Femur (tissue), 1 donor: ENCODE results near the gene CHST1.

ENCODE experiments used
- DNase-seq: peaks from one replicate; pipeline ENCODE4 v3.0.0-alpha.2; 2017

CHST1 gene

DNA sequence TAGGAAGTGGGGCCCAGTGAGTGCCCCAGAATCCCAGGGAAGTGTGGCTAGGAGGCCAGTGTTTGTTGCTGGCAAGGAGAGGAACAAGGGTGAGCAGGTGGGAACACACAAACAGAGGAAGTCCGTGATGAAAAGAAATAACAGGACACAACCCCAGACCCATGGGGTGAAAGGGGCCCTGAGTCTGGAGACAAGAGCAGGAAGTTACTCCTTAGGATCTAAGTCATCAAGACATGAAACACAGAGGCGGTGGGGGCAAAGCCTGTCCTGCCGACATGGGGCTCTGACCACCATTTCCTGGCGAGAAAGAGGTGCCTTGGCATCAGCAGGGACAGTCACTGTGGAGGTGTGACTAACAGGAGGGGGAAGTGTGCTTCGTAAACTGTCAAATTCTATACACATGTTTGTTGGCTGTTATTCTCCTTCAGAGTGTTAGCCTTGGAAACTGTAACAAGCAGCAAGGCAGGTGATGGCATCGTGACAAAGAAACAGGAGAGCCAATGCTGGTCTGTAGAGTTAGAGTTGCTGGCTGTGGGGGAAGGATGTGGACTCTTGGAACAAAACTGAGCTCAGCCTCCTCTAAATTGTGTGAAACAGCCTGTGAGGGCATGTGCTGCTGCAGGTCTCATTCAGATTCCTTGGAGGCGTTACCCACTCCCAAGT, 21.7 kb downstream of the CHST1 start:
- no peak for DNase-seq

DNA sequence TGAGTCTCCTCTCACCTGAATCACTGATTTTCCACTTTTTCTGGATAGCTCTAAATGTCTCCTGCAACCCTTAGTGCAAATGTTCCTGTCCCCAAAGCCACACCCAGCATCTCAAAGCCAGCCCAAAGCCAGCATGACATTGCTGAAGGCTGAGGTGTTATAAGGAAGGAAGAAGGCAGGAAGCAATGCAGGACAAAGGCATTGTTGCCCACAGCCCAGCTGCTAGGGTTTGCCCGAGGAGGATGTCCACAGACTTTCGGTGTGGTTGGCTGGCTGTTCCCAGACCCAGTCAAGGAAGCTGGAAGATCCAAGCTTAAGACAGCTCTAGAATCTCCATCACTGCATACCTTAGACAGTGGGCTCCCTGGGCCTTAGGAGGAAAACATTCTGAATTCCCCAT, 23.5 kb downstream of the CHST1 start:
- DNase-seq, result no peak

DNA sequence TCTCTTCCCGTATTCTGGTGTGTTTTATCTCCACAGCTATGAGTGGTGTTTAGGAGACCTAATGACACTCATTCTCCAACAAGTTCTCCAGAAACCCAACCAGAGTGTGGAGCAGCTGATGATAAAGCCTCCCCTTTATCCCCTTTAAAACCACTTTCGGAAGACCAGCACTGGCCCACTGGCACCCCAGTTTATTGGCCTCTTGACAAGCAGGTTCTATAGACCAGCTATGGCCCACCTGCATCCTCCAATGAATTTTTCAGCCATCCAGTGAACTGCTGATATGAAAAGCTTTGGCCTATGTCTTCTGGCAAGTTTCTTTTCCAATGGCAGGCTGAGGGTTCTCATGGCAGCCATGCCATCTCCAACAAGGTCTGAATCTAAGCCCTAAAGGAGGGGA, 27.4 kb downstream of the CHST1 start:
- DNase-seq, result no peak

DNA sequence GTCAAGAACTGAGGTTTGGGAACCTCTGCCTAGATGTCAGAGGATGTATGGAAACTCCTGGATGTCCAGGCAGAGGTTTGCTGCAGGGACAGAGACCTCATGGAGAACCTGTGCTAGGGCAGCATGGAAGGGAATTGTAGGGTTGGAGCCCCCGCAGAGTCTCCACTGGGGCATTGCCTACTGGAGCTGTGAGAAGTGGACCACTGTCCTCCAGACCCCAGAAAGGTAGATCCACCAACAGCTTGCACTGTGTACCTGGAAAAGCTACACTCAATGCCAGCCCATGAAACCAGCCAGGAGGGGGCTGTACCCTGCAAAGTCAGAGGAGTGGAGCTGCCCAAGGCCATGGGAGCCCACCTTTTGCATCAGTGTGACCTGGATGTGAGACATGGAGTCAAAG, 29.5 kb downstream of the CHST1 start:
- no peak for DNase-seq

DNA sequence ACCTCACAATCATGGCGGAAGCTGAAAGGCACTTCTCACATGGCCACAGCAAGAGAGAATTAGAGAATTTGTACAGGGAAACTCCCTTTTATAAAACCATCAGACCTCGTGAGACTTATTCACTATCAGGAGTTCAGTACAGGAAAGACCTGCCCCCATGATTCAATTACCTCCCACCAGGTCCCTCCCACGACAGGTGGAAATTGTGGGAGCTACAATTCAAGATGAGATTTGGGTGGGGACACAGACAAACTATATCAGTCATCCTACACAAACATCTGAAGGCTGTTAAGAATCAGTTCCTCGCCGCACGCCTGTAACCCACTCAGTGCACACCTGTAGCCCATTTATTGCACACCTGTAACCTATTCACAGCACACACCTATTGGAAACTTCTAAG, 39.8 kb downstream of the CHST1 start:
- DNase-seq, result no peak

DNA sequence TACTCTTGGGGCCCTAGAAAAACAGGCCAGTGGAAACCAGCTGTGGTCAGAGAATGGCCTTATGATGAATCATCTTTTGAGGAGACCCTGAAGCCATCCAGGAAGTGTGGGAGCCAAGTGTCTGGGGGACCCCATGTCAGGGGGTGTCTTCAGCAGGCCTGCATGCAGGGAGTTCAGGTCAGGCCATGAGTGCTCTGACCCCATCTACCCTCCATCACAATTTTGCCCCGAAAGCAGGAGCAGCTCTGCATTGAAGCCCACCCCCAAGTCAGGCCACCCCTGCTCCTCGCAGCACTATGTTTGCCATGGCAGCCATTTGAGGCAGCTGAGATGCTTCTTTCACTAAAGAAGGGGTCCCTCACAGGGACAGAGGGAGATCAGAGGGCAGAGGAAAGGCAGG, 41.3 kb downstream of the CHST1 start:
- DNase-seq, result no peak

DNA sequence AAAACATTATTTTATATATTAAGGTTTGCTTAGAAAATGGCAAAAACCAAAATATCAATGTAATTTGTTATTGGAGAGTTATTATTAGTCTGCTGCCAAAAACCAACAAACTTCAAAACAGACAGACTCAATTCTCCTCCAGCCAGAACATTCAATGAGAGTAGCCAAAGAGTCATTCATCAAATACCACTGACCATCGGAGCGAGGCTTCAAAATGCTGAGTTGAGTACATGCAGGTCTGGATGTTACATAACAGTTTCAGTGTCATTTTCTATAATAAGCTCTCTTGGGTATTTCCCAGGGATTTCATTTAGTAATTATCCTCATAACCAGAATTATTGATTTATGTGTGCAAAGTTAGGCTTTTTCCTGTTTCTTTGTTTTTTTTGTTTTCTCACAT, 42.6 kb downstream of the CHST1 start:
- DNase-seq, result no peak

DNA sequence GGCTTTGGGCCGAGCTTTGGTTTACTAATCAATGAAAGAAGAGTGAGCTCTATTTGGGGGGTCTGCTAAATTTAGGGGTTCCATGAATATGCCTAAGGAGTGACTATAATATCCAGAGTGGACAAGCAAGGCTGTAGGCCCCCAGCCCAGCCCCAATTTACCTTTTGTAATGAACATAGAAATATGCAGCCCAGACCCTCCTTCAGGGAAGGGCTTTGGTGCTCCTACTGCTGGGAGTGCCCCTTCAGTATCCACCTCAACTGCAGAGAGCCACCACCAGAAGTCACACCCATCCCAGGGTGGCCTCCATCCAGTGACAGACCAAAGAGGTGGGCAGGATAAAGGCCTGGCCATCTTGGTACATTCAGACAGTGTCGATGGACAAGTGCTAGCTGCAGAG, 43.1 kb downstream of the CHST1 start:
- no peak for DNase-seq

DNA sequence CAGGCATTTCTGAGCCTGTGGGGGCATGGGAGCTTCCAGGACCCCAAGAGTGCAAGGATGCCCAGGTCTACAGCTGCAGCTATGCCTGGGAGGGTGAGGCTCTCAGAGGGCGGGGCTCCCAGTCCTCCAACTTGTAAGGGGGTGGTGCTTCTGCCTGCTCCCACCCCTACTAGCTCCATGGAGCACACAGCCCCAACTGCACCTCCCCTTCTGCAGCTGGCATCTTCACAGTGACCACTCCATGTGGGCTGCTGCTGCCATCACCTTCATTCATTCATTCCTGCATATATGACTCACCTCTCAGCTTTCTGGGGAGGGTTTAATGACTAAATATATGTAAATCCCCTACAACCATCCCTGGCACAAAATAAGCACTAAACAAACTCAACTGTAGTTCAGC, 43.8 kb downstream of the CHST1 start:
- DNase-seq, result no peak

DNA sequence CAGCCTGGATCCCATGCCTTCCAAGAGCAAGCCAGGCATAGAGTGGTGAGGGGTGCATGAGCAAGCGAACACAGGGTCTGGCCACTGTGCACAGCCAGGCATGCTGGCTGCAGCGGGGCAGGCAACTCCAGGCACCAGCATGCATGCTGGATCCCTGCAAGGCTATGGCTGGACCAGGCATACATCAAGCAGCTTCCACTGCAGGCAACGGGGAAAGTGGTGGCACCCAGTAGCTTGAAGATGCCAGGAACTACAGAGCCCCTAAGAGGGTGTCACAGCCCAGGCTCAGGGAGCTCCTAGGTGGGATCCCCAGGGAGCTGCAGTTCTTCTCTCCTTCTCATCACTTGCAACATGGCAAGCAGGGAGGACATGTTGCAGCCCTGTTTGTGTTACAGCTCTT, 45.2 kb downstream of the CHST1 start:
- no peak for DNase-seq

DNA sequence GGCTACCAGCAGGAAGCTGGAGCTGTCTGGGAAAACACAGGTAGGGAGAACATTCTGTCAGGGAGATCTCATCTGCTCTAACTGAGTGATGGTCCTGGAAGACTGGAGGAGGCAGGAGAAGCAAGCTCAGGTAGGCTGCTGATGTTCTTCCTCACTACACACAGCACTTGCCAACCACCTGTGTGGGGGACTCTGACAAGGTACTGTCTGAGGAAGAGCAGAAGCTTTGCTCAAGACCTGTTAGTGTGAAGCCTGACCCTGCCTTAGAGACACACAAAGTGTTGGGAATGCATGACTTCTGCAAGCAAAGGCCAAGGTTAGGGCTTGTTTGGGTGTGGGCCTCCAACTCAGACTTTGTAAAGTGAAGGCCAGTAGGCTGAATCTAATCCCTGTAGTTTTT, 46.5 kb downstream of the CHST1 start:
- no peak for DNase-seq

DNA sequence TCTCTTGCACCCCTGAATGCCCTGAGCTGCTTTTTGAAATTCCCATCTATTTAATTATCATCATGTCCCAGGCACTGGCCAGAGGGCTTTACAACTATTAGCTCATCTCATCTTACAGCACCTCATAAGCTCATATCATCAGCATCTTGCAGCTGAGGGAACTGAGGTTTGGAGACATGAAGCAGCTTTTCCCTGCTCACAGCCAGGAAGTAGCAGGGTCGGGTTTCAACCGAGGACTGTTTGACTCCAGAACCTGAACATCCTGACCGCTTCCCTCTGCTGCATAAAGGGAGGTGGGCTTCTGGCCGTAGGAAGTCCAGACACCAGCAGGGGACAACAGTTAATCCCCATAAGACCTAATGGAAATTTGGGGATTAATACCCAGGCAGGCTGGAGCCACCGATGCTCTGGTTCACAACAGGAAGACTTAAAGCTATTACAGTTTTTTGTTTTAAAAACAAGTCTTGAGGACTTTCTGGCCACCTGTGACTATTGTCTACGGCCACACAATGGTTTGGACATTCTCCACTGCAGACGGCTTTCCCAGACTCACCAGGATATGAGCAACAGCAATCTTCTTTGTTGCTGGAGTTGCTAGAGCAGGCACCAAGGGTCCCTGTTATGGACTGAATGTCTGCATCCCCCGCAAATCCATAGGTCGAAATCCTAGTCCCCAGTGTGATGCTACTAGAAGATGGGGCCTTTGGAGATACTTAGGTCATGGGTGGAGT, 47.4 kb downstream of the CHST1 start:
- no peak for DNase-seq

DNA sequence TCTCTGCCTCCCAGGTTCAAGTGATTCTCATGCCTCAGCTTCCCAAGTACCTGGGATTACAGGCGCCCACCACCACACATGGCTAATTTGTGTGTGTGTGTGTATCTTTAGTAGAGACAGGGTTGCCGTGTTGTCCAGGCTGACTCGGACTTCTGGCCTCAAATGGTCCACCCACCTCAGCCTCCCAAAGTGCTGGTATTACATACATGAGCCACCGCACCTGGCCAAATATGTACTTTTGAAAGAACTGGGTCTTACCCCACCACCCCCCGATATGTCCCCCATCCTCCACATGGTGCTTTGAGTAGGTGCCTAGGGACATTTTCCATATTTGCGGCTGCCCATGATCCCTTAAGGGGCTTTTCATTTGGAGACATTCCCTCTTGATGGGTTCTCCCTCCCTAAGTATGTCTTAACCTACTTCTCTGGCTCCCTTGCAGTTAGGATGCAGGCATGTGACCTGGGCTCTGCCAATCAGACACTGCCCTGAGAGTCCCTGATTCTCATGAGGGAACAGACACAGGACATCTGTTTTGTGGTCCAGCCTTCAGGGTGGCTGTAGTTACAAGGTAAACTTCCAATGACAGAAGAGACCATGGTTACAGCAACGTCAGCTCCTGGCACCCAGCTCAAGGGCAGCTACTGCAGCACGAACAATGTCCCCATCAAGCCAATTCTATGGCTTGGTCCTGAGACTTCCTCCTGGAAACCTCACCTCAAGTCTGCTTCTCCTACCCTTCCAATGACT, 48.4 kb downstream of the CHST1 start:
- DNase-seq, result no peak

DNA sequence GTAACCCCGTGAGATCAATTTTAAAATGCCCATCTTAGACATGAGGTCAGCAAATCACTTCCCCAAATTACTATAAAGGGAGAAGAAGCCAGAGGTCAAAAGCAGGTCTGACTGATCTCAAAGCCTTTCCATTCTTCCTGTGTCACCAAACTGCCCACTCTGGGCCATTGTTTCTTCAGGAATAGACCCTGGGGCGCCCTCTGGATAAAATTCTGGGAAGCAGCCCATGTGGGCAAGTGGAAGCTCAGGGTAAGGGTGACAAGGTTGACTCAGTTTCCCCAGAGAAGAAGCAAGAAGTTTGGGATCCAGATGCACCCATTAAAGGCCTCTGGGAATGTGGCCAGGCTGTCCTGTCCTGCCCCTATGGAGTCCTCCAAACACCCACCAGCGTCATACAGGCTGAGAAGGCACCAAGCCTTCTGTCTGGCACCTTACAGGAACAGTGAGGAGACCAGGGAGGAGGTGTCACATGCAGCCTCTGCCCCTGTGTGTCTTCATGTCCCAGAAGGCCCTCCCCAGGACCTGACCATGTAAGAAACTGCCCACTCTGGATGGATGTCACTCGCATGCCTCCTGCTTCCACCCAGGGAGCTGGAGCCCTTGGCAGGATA, 50.1 kb downstream of the CHST1 start:
- no peak for DNase-seq

DNA sequence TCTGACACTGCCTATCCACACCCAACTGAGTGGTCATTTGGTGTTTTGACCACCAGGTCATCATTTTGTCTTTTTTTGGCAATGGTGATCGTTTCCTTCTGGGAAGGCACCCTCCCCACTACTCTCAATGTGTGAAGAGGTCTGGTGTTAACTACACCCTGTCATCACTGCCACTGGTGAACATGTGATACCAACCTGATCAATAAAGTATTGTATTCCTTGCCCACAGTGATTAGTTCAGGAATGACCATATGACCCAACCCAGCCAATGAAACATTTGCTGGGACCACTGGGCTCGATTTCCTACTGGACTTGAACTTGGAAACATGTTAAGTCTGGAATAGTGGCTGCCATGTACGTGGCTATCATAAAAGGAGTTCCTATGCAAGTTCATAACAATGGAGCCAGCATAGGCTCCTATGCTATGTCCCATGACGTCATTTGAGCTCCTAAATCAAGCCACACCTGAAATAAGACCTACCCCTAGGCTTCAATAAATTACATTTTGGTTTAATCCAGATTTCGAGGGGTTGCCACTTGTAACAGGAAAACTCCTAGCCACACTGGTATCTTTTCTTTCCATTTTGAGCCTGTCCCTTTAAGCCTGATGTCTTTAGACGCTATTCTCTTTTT, 51.1 kb downstream of the CHST1 start:
- DNase-seq, result no peak

DNA sequence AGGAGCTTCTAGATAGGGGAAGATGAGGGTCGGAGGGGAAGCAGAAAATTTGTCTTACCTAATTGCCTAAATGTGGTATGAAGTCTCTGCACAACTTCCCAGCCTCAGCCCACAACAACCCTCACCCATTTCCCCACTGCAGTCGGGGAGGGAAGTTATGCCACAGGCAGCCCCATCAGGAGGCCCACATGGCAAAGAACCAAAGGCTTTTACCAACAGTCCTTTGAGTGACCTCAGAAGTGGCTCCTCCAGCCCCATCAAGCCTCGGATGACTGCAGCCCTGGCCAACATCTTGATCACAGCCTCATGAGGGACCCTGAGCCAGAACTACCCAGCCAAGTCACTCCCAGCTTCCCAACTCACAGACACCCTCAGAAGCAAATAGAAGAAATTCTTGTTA, 54.8 kb downstream of the CHST1 start:
- no peak for DNase-seq

DNA sequence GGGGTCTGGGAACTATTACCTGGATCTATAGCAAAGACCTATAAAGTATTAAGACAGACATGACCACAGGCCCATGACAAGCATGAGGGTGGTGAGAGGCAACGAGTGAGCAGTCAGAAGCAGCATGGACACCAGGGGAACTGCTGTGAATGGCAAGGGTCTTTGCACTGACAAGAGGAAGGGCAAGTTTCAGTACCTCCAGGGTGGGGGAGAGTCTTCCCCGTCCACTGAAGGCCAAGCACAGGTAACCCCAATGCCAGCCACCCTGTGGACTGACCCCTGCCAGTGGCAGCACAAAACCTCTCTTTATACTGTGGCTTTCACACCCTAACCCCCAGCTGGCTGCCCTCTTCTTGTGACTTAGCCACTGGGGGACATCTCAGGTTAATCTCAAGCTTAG, 55.5 kb downstream of the CHST1 start:
- no peak for DNase-seq

DNA sequence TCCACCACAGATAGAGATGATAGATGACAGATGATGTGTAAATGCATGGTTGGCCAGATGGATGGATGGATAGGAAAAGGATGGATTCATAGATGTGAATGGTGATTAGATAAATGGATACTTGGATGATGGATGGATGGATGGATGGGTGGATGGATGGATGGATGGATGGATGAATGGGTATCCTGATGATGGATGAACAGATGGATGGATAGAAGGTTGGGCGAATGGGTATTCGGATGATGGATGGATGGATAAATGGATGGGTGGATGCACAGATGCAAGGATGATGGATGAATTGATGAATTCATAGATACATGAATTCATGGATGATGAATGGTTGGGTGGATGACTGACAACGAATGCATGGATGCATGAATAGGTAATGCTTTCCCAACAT, 56.1 kb downstream of the CHST1 start:
- no peak for DNase-seq

DNA sequence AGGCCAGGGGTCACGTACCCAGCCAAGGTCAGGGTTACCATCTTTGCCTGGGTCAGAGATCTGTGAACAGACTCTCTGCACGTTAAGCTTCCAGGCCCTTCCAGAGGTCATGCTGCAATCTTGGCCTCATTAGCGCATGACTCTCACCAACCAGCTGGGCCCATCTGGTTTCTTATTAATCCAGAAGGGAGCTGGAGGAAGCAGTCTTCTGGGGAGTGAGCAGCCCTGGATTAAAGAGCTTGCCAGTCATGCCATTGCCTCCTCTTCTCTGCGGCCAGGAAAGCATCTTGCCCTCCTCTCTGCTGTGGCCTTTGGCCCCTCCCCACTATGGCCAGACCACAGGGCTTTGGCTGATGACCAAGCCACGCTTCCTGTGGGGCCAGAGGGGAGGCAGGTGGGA, 57.4 kb downstream of the CHST1 start:
- DNase-seq, result no peak

DNA sequence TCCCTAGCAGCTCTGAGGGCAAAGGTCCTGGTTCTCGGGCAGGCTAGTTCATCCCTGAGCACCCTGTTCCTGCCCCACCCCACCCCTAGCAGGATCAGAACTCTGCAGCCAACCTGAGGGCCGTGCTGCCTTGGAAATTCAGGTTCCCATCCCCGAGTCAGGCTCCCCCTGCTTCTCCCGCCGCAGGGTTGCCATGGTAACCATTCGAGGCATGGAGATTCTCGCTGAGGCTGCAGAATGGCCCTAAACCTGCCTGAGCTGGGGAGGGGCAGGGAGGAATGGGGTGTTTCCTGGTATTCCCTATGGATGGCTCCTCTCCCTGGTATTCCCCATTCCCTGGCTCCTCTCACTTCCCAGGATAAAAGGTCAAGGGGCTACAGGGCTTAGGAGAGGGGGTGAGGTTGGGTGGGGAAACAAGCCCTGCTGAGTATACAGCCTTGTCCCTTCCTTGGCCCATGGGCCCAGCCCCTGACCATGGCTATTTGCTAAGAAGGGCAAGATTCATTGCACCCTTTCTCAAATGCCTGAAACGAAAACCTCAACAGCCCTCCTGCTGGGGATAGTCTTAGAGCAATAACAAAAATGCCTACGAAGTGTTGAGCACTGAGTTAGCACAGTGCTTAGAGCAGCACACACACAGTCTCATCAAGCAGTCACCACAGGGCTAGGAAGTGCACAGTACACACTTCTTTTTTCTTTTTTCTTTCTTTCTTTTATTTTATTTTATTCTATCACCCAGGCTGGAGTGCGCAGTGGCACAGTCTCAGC, 58.7 kb downstream of the CHST1 start:
- DNase-seq, result no peak

DNA sequence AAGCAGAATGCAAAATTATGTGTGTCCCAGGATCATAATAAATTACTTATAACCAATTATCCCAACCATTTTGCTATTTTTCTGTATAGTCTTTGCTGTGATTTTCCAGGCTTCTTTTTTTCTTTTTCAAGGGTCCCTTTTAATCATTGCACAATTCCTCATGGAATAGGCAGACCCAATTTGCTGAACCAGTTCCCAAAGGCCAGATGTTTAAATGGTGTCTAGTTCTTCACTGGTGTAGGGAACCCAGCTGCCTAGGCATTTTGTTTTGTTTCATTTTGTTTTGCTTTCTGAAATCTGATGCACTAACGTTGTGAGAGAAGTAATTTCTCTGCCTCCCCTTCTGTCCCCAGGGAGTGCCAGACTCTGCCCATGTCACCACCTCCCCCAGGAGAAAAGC, 60.4 kb downstream of the CHST1 start:
- DNase-seq, result no peak

DNA sequence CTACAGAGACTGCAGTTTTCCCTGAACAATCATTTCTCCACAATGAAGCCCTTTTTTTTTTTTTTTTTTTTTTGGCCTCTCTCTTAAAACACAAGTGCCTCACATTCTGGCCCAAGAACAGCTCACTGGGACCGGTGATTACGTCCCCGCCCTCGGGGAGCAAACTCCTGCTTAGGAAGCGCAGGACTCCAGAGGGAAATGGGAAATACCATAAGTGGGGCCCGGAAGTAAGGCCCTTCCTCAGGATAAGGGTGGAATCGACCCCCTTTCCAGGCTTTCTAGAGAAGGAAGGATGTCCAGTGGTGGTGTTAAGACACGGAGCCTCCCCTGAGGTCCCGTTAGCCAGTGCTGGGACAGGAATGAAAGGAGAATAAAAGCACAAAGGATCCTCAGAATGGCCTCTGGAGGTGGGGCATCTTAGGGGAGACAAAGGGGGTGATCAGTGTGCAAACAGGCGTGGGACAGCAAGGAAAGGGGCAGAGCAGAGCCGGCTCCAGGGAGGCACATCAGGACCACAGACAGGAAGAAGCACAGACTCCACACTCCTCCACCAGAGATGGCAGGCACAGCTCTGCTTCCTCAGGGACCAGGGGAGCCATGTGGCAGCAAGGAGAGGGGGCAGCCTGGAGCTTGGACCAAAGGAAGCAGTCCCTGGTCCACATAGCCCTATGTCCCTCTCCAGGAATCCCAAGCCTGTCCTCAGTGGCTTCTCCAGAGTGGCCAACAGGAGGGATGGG, 61.3 kb downstream of the CHST1 start:
- no peak for DNase-seq
